SW480 (cell line): Measurements from ENCODE around the gene PLD3.
"Not testable (repeated sequence)": the region's sequence is repeated elsewhere in the genome, so short reads cannot be mapped to it uniquely, and the experiment has no call there.

Experiments used
- DNase-seq: peaks from one replicate; pipeline ENCODE4 v3.0.0-alpha.2; 2016; ENCODE audit warnings: low spot score

PLD3 gene

GRCh38 chr19:40365010-40365409 lies 16.5 kb downstream of the PLD3 start:
- DNase-seq: no peak

GRCh38 chr19:40365613-40366401 lies 17.3 kb downstream of the PLD3 start:
- no peak for DNase-seq

GRCh38 chr19:40366697-40367561 lies 18.4 kb downstream of the PLD3 start:
- no peak for DNase-seq

GRCh38 chr19:40367577-40368434 lies 19.3 kb downstream of the PLD3 start:
- no peak for DNase-seq

GRCh38 chr19:40369797-40370196 lies 21.3 kb downstream of the PLD3 start:
- DNase-seq: no peak

- not testable (repeated sequence) for DNase-seq
These were observed 21.8 kb downstream of the PLD3 start for GRCh38 chr19:40370253-40370652.

GRCh38 chr19:40370997-40371801 lies 22.7 kb downstream of the PLD3 start:
- DNase-seq: no peak

GRCh38 chr19:40371802-40372122 lies 23.3 kb downstream of the PLD3 start:
- no peak for DNase-seq

- DNase-seq: no peak
These were observed 25.6 kb downstream of the PLD3 start for GRCh38 chr19:40374084-40374483.

GRCh38 chr19:40376286-40376862 lies 27.9 kb downstream of the PLD3 start:
- no peak for DNase-seq

GRCh38 chr19:40377876-40378385 lies 29.4 kb downstream of the PLD3 start:
- no peak for DNase-seq

- DNase-seq: no peak
These were observed 30.0 kb downstream of the PLD3 start for GRCh38 chr19:40378509-40378908.

- DNase-seq: no peak
These were observed 31.1 kb downstream of the PLD3 start for GRCh38 chr19:40379446-40380198.

- DNase-seq: no peak
These were observed 31.9 kb downstream of the PLD3 start for GRCh38 chr19:40380199-40381037.

- no peak for DNase-seq
These were observed 32.8 kb downstream of the PLD3 start for GRCh38 chr19:40381321-40381720.

GRCh38 chr19:40383668-40384248 lies 35.3 kb downstream of the PLD3 start:
- no peak for DNase-seq

GRCh38 chr19:40387155-40387554 lies 38.7 kb downstream of the PLD3 start:
- no peak for DNase-seq

- no peak for DNase-seq
These were observed 40.0 kb downstream of the PLD3 start for GRCh38 chr19:40388481-40388880.
